ENCODE measurements around the gene ALDH9A1.

- TF ChIP-seq POLR2A (IDR thresholded peaks at IDR 0.05; ENCODE audit: low read depth, low read length) (no peak), CHD1 (IDR thresholded peaks at IDR 0.05; ENCODE audit: low read depth, low read length) (no peak), RFX5 (IDR thresholded peaks at IDR 0.05; ENCODE audit: low read depth, low read length) (no peak), MAFK (IDR thresholded peaks at IDR 0.05; ENCODE audit: low read depth, low read length) (no peak), CEBPB (IDR thresholded peaks at IDR 0.05; ENCODE audit: low read depth, low read length) (no peak)
- TF ChIP-seq, protein P1, sequence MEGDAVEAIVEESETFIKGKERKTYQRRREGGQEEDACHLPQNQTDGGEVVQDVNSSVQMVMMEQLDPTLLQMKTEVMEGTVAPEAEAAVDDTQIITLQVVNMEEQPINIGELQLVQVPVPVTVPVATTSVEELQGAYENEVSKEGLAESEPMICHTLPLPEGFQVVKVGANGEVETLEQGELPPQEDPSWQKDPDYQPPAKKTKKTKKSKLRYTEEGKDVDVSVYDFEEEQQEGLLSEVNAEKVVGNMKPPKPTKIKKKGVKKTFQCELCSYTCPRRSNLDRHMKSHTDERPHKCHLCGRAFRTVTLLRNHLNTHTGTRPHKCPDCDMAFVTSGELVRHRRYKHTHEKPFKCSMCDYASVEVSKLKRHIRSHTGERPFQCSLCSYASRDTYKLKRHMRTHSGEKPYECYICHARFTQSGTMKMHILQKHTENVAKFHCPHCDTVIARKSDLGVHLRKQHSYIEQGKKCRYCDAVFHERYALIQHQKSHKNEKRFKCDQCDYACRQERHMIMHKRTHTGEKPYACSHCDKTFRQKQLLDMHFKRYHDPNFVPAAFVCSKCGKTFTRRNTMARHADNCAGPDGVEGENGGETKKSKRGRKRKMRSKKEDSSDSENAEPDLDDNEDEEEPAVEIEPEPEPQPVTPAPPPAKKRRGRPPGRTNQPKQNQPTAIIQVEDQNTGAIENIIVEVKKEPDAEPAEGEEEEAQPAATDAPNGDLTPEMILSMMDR (conservative IDR thresholded peaks at IDR 0.05; ENCODE audit: low read depth, low read length): no peak
Measured at GRCh38 chr1:165707984-165708706, 9.8 kb upstream of the ALDH9A1 start.
